ENCODE measurements around the gene PCYT2.

GRCh38 chr17:81934850-81935708 lies 23.9 kb upstream of the PCYT2 start:
- TF ChIP-seq POLR2A (IDR thresholded peaks at IDR 0.05) = no peak
- TF ChIP-seq CTCF (IDR thresholded peaks at IDR 0.05) = no peak
